Endothelial cell of hepatic sinusoid (primary cell): ENCODE results near the gene DCP1B.
"Not testable (repeated sequence)": the region's sequence is repeated elsewhere in the genome, so short reads cannot be mapped to it uniquely, and the experiment has no call there.

Experiments used
- in situ Hi-C: cut with HindIII; loops from 2 replicates; pipeline ENCODE4 v1.10.0; 2017; ENCODE audit warnings: low sequenced_read_pairs

DCP1B gene

DNA sequence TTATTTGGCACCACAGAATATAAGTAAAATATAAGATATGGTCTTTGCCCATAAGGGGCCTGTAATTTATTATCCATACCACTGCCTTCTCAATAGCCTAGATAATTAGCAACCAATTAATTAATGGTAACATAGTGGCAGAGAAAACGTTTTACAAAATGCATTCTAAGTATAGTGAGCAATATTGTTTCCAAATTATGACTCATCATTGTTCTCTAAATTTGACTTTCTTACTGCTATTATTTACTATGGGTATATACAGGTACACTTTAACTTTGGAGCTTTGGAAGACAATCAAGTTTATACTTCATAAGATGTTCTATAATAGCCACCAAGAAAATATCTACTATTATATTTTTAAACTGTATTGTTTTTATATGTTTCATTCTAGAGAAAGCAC lies 26.7 kb downstream of the DCP1B start:
- in situ Hi-C loops = loop anchor here (5.0 kb wide), 1 partner anchor 50 kb away; no protein-coding TSS in a partner anchor

DNA sequence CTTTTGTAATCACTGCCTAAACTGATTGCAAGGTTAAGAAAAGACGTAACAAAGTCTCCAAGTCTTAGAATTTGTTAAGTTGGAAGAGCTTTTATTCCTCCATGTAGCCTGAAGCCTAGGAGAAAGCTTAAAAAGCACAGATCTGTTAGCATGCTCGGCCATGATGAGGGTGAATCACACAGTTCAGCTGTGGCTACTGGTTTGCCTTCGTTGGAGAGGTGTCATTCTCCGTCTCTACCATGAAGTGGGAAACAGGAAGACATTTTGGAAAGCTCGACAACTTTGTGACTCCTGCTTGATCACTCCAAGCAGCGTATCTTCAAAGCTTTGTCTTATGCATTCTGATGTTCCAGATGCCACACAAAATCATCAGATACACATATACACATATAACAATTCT lies 27.1 kb downstream of the DCP1B start:
- in situ Hi-C loops = loop anchor here (5.0 kb wide), 1 partner anchor 50 kb away; no protein-coding TSS in a partner anchor

DNA sequence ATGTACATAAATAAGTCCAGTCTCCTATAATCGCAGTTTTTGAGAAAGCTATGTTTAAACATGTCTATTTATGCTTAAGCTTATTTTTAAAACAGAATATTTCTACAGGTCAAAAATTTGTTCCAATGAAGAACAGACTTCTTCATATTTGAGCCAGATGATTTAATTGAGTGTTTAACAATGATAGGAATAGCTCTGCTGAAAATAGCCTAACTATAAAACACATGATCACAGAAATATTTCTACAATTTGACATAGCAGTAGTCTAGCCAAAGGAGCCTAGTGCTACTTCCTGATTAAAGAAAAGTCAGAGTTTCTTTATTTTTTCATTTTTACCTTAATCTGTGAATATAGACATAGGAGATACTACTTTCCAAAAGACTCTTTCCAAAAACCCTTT lies 29.4 kb downstream of the DCP1B start:
- in situ Hi-C loops = loop anchor here (5.0 to 25.0 kb wide), 2 partner anchors 52 to 313 kb away; no protein-coding TSS in a partner anchor

DNA sequence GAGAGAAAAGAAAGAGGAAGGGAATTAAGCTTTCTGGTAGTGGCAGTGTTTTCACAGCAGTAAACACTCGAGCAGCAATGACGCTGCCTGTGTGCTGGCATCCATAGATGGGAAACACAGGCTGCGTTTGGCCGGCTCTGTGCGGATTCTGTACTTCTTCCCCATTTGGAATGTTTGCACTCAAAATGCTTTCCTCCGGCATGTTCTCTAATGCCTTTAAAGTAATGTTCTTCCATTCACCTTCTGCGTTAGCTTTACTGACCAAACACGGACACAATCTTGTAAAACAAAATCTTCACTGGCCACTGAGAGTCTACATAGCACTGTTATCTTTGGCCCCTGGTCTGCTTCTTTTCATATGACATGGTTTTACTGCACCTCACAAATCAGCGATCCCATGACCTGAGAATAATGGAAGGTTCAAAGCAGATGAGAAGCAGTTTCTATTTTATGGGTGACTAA lies 31.4 kb downstream of the DCP1B start:
- in situ Hi-C loops = loop anchor here (25.0 kb wide), 1 partner anchor 311 kb away; no protein-coding TSS in a partner anchor

- in situ Hi-C loops = loop anchor here (25.0 kb wide), 1 partner anchor 310 kb away; no protein-coding TSS in a partner anchor
Measured at GRCh38 chr12:1972260-1972659, 32.0 kb downstream of the DCP1B start.

DNA sequence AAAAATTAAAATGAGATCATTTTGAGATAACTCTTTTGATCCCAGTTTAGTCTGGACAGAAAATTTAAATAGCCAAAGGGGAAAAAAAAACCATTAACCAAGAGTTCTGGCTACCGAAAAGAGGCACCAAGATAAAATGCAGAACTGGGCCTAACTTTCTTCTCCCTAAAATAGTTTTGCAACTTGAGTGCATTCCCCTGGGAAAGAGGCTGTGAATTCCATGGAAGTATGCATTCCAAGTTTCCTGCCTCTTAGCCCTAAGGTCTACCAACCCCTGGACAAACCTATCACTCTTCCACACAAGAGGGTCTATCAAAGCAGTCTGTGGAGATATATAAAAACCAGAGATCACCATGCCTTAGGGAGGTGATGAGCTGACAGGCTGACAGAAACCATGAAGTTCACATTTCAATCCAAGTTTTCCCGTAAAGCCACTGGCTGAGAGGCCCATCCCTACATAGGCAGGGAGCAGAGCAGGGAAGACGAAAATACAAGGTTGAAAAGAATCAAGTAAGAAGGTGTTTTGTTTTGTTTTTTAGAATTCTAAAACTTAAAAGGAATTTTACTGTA lies 33.8 kb downstream of the DCP1B start:
- in situ Hi-C loops = loop anchor here (25.0 kb wide), 1 partner anchor 308 kb away; no protein-coding TSS in a partner anchor

GRCh38 chr12:1966561-1967226 lies 37.6 kb downstream of the DCP1B start:
- in situ Hi-C loops = loop anchor here (25.0 kb wide), 1 partner anchor 304 kb away; no protein-coding TSS in a partner anchor

- in situ Hi-C loops = loop anchor here (25.0 kb wide), 1 partner anchor 304 kb away; no protein-coding TSS in a partner anchor
Measured at GRCh38 chr12:1965916-1966315, 38.3 kb downstream of the DCP1B start.

DNA sequence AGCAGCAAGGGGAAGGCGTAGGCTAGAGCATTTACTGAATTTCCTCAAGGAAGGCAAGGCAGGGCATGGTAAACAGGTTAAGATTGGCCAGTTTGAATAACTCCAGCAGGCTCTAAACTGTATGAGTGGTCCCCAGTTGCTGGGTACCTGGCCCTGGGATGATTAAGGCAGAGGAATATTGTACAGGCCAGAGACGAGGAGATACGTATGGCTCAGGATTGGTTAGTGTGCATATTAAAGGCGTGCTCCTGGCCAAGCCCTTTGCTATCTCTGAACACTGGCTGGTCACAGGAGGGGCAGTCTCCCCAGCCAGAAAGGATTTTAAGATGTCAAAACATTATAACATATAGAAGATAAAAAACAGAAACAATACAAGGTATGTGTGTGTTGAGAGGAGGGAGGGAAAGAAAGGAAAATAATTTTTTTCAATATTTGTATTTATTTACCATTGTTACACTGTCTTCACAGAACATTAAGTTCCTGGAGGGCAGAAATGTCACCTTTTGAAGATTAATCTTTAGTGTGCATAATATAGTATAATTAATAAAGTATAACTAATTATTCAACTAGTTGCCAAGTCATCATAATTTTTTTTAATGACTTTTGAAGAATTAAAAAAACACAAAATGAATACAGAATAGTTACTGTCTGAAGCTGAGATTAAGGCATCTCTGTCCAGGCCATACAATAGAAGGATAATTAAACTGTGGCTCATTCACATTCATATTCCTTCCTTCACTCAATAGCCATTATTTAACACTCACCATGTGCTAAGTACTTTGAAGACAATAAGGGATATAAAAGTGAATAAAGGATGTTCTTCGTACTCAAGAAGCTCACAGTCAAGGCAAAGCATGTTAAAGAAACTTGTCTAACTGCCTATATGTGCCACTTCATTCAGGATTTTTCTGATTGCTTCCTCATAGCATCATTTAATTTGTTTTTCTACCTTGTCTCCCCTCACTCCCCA lies 41.9 kb downstream of the DCP1B start:
- in situ Hi-C loops = loop anchor here (25.0 kb wide), 1 partner anchor 300 kb away; no protein-coding TSS in a partner anchor

- in situ Hi-C loops = loop anchor here (25.0 kb wide), 1 partner anchor 294 kb away; no protein-coding TSS in a partner anchor
Measured at GRCh38 chr12:1956716-1957115, 47.5 kb downstream of the DCP1B start.

- in situ Hi-C loops = loop anchor here (25.0 kb wide), 1 partner anchor 288 kb away; no protein-coding TSS in a partner anchor
Measured at GRCh38 chr12:1949771-1950470, 54.3 kb downstream of the DCP1B start.

DNA sequence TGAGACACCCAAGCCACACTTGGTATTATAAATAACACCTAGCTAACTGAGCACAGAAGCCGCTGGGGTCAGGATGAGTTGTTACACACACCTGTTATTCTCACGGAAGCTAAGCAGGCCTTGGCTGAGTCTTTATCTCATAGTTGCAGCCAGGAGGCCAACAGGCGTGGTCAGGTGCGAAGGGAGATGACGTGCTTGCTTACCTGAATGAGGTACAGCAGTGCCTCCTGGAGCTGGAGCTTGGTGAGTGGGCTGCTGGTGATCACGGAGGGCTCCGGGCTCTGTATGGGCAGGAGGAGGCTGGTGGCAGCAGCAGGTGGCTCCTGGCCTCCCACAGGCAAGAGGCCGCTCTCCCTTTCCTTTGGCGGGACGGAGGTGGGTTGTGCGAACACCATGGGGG lies 55.4 kb downstream of the DCP1B start:
- in situ Hi-C loops = no loop called here

DNA sequence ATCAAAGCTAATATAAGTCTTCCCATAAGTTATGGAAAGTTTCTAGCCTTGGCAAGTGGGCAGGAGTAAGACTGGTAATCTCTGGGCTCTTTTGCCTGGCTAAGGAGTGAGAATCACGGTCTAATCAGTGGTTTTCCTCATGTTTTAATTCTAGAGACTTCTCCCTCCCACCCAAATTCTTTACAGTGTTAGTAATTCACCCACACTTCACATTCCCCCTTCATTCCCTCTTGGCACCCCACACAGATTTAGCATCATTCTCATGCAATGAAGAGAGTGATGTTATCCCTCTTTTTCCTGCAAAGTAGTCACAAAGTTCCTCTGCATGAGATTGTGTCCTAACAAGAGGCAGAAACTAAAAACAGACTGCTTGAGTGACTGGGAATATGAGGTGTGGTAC lies 57.2 kb downstream of the DCP1B start:
- in situ Hi-C loops = no loop called here

GRCh38 chr12:1946296-1946695 lies 58.0 kb downstream of the DCP1B start:
- in situ Hi-C loops = no loop called here

DNA sequence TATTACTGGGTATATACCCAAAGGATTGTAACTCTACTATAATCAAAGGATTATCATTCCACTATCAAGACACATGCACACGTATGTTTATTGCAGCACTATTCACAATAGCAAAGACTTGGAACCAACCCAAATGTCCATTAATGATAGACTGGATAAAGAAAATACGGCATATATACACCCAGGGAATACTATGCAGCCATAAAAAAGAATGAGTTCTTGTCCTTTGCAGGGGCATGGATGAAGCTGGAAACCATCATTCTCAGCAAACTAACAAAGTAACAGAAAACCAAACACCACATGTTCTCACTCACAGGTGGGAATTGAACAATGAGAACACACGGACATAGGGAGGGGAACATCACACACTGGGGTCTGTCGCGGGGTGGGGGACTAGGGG lies 58.8 kb downstream of the DCP1B start:
- in situ Hi-C loops = not testable (repeated sequence)

DNA sequence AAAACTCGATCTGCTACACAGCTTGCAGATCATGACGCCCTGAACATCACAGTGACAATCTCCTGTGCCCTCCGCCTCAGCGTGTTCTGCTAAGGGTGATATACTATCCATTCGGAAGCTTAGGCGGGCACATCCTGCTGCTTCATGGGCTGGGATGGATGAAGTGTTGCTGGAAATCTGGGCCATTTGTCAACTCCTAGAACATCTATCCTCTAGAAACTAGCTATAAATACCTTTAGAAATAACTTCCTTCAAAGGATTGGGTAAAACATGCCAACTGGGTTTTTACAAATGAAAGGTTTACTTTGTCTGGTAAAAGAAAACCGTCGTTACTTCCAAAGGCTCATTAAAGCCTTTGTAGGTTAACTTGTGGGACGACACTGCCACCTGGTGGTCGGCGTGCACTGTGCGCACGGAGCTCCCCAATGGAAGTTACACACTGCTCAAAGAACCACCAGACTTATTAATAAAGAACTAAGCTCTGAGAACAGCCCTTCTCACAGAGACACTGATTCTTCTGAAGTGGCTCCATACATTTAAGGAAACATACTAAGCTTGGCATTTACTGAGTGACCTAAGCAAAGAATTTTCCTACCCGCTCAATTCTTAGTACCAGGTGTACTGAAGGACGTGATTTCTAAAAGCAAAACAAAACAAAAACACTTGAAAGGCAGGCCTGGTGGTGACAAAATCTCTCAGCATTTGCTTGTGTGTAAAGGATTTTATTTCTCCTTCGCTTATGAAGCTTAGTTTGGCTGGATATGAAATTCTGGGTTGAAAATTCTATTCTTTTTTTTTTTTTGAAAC lies 64.3 kb downstream of the DCP1B start:
- in situ Hi-C loops = no loop called here

GRCh38 chr12:1939331-1939730 lies 64.9 kb downstream of the DCP1B start:
- in situ Hi-C loops = no loop called here

- in situ Hi-C loops = no loop called here
Measured at GRCh38 chr12:1937481-1938224, 66.6 kb downstream of the DCP1B start.
